ENCODE data around the gene TTC21A. TPM values are rescaled to one million over a fixed set of nuclear protein-coding genes. Genes with fewer than 3 reads are reported as not detected.

TTC21A gene
- total and polyA plus RNA-seq, 10 of the 15 experiments (the other 5 are each of a cell fraction or from before 2014, with no cell fraction given), result 0.62 to 3.2 (median 1.2) TPM

DNA sequence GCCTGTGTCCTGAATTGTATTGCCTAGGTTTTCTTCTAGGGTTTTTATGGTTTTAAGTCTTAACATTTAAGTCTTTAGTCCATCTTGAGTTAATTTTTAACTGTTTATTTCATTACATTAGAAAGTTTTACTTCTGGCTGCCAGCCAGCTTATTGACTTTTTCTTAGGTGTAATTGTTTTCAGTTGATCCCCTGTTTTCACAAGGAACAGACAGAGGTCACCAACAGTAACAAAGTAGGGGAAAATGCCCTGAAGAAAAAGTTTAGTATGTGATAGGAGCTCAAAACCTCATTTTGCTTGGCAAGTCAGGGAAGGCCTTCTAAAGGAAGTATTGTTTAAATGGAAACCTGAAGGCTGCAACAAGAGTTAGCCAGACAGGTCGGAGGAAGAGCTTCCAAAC is 45.3 kb upstream of the TTC21A start:
- Histone ChIP-seq H3K4me3 (no peak overlapping the region), H4K20me1 (ENCODE audit: control insufficient read depth, insufficient read depth) (no peaks in the 10 kb centered on the region), H3K36me3 (ENCODE audit: control insufficient read depth in 2 of 2, insufficient read depth in 2 of 2, low read length in 1 of 2) (no peaks in the 10 kb centered on the region), H3K79me2 (ENCODE audit: control insufficient read depth, insufficient read depth, low read length) (no peaks in the 10 kb centered on the region; the same call in 1 of the 2 replicates), H3K4me1 (ENCODE audit: control insufficient read depth, insufficient read depth, low read length) (no peaks in the 10 kb centered on the region), H3K27ac (ENCODE audit: control insufficient read depth, insufficient read depth) (no peak overlapping the region), H3K4me2 (ENCODE audit: control insufficient read depth, insufficient read depth) (no peak overlapping the region), H3K27me3 (replicated peaks in 1 of 2; ENCODE audit: control insufficient read depth in 2 of 2, insufficient read depth in 2 of 2, low read length in 1 of 2) (no peaks in the 10 kb centered on the region), H3K9me3 (replicated peaks; ENCODE audit: control insufficient read depth, insufficient read depth, low read length) (no peaks in the 10 kb centered on the region), H3K9ac (ENCODE audit: control insufficient read depth, insufficient read depth, low read length) (no peak overlapping the region), H2AFZ (ENCODE audit: control insufficient read depth, low read depth, low read length) (no peak overlapping the region)
- ChIA-PET CTCF (interaction anchor here (0.8 kb wide), 1 partner anchor 229 kb away, joined by 3 read pairs; no protein-coding TSS in a partner anchor), POLR2A (no interaction called here), SMC1A (ENCODE audit: uncharacterized antibody, unreplicated experiment) (no interaction called here), RAD21 (ENCODE audit: unreplicated experiment) (no interaction called here)
- BruUV-seq (replicated peaks), result no TSS peak
- intact Hi-C loops (cut with micrococcal nuclease; ENCODE audit: unreplicated experiment) (no loop called here), in situ Hi-C loops (cut with MboI) (no loop called here)
- no peak for FAIRE-seq
- no peak for ATAC-seq
- WGBS (ENCODE audit: insufficient coverage, insufficient replicate concordance, low lambda C conversion rate, missing lambda C conversion rate), result 59% methylated on average over 1 of the region's 1 CpG
- TF ChIP-seq BRCA1 (IDR thresholded peaks at IDR 0.05; ENCODE audit: low read depth, low read length) (no peak), CBX3 (IDR thresholded peaks at IDR 0.05; ENCODE audit: borderline replicate concordance, low read depth) (no peak), HDAC2 (IDR thresholded peaks at IDR 0.05) (no peak), TARDBP (IDR thresholded peaks at IDR 0.05; ENCODE audit: borderline replicate concordance) (no peak), NRF1 (conservative IDR thresholded peaks at IDR 0.05; ENCODE audit: low read depth, low read length) (no peak), SMC3 (IDR thresholded peaks at IDR 0.05; ENCODE audit: borderline replicate concordance, low read length) (no peak)
- TF ChIP-seq, protein P1, sequence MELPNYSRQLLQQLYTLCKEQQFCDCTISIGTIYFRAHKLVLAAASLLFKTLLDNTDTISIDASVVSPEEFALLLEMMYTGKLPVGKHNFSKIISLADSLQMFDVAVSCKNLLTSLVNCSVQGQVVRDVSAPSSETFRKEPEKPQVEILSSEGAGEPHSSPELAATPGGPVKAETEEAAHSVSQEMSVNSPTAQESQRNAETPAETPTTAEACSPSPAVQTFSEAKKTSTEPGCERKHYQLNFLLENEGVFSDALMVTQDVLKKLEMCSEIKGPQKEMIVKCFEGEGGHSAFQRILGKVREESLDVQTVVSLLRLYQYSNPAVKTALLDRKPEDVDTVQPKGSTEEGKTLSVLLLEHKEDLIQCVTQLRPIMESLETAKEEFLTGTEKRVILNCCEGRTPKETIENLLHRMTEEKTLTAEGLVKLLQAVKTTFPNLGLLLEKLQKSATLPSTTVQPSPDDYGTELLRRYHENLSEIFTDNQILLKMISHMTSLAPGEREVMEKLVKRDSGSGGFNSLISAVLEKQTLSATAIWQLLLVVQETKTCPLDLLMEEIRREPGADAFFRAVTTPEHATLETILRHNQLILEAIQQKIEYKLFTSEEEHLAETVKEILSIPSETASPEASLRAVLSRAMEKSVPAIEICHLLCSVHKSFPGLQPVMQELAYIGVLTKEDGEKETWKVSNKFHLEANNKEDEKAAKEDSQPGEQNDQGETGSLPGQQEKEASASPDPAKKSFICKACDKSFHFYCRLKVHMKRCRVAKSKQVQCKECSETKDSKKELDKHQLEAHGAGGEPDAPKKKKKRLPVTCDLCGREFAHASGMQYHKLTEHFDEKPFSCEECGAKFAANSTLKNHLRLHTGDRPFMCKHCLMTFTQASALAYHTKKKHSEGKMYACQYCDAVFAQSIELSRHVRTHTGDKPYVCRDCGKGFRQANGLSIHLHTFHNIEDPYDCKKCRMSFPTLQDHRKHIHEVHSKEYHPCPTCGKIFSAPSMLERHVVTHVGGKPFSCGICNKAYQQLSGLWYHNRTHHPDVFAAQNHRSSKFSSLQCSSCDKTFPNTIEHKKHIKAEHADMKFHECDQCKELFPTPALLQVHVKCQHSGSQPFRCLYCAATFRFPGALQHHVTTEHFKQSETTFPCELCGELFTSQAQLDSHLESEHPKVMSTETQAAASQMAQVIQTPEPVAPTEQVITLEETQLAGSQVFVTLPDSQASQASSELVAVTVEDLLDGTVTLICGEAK (IDR thresholded peaks at IDR 0.05; ENCODE audit: borderline replicate concordance), result no peak
- no peak for DNase-seq (ENCODE audit: low read depth, low spot score)
